ENCODE data around the gene TBX19. TPM values are rescaled to one million over a fixed set of nuclear protein-coding genes. Genes with fewer than 3 reads are reported as not detected.

TBX19 gene
- total RNA-seq, 3 donors from 2014 or later (not counting 1 experiment from before 2014, with no cell fraction given), result 5.2 to 7.2 (median 5.3) TPM

- Mint-ChIP-seq H3K4me3 (no peak overlapping the region), H3K4me1 (no peaks in the 10 kb centered on the region), H3K36me3 (peaks cover 6% of the 10 kb centered on the region), H3K9me3 (no peaks in the 10 kb centered on the region), H3K27ac (no peak overlapping the region), H3K27me3 (ENCODE audit: low read depth in 2 of 2) (no peaks in the 10 kb centered on the region)
- Histone ChIP-seq H3K36me3 (ENCODE audit: control insufficient read depth, insufficient read depth, low read length) (no peaks in the 10 kb centered on the region), H3K27ac (ENCODE audit: low read length) (no peak overlapping the region), H3K4me3 (ENCODE audit: low read length) (no peak overlapping the region), H3K4me1 (ENCODE audit: control insufficient read depth, insufficient read depth, low read length) (no peaks in the 10 kb centered on the region), H3K27me3 (ENCODE audit: control insufficient read depth, insufficient read depth, low read length) (no peaks in the 10 kb centered on the region), H3K9me3 (ENCODE audit: control insufficient read depth, insufficient read depth, low read length) (no peaks in the 10 kb centered on the region)
- ATAC-seq (no peak), DNase-seq (no peak)
- 89% methylated on average over 5 of the region's 5 CpGs for WGBS (ENCODE audit: insufficient coverage)
- intact Hi-C loops (cut with micrococcal nuclease), result no loop called here
- no peak for TF ChIP-seq CTCF (IDR thresholded peaks at IDR 0.05)
These were observed 48.2 kb downstream of the TBX19 start for GRCh38 chr1:168328731-168329364.

GRCh38 chr1:168330285-168330684 is 49.6 kb downstream of the TBX19 start:
- H3K4me3 ChIP-seq (ENCODE audit: low read length), result no peak overlapping the region
- Mint-ChIP-seq H3K27me3 (ENCODE audit: low read depth in 2 of 2) (no peaks in the 10 kb centered on the region), H3K27ac (no peak overlapping the region), H3K36me3 (no peaks in the 10 kb centered on the region), H3K4me1 (peaks cover 0 to under 1% of the 10 kb centered on the region in 2 donors), H3K9me3 (no peaks in the 10 kb centered on the region), H3K4me3 (no peak overlapping the region)
- no peaks in the 10 kb centered on the region for H3K4me1 ChIP-seq (ENCODE audit: control insufficient read depth, insufficient read depth, low read length)
- no peaks in the 10 kb centered on the region for H3K9me3 ChIP-seq (ENCODE audit: control insufficient read depth, insufficient read depth, low read length)
- TF ChIP-seq CTCF (IDR thresholded peaks at IDR 0.05), result no peak
- DNase-seq (no peak), ATAC-seq (no peak)
- H3K36me3 ChIP-seq (ENCODE audit: control insufficient read depth, insufficient read depth, low read length), result no peaks in the 10 kb centered on the region
- WGBS (ENCODE audit: insufficient coverage), result no CpG with 5 or more reads among the region's 3 CpGs
- H3K27me3 ChIP-seq (ENCODE audit: control insufficient read depth, insufficient read depth, low read length), result no peaks in the 10 kb centered on the region
- intact Hi-C loops (cut with micrococcal nuclease), result no loop called here
- no peak overlapping the region for H3K27ac ChIP-seq (ENCODE audit: low read length)

- WGBS (ENCODE audit: insufficient coverage), result no CpG with 5 or more reads among the region's 1 CpG
- DNase-seq (no peak), ATAC-seq (no peak)
- H3K9me3 Mint-ChIP-seq, result no peaks in the 10 kb centered on the region
- Histone ChIP-seq H3K9me3 (ENCODE audit: control insufficient read depth, insufficient read depth, low read length) (no peaks in the 10 kb centered on the region), H3K27me3 (ENCODE audit: control insufficient read depth, insufficient read depth, low read length) (no peaks in the 10 kb centered on the region), H3K27ac (ENCODE audit: low read length) (no peak overlapping the region), H3K36me3 (ENCODE audit: control insufficient read depth, insufficient read depth, low read length) (no peaks in the 10 kb centered on the region), H3K4me3 (ENCODE audit: low read length) (no peak overlapping the region), H3K4me1 (ENCODE audit: control insufficient read depth, insufficient read depth, low read length) (no peaks in the 10 kb centered on the region)
- H3K4me3 Mint-ChIP-seq, result no peak overlapping the region
- no peak for TF ChIP-seq CTCF (IDR thresholded peaks at IDR 0.05)
- no peaks in the 10 kb centered on the region for H3K27me3 Mint-ChIP-seq (ENCODE audit: low read depth in 2 of 2)
- H3K4me1 Mint-ChIP-seq, result peaks cover 0 to 5% of the 10 kb centered on the region in 2 donors
- no peak overlapping the region for H3K27ac Mint-ChIP-seq
- no peaks in the 10 kb centered on the region for H3K36me3 Mint-ChIP-seq
- intact Hi-C loops (cut with micrococcal nuclease), result no loop called here
These were observed 50.9 kb downstream of the TBX19 start for GRCh38 chr1:168331569-168331968.

Measured in natural killer cell (primary cell).